Activated naive CD4-positive, alpha-beta T cell treated with anti-CD3 and anti-CD28 coated beads, Interleukin-2, amount 50 U/mL, for 24 hours (primary cell): ENCODE measurements around the gene GPRC5C.
"Not testable (repeated sequence)": the region's sequence is repeated elsewhere in the genome, so short reads cannot be mapped to it uniquely, and the experiment has no call there.

Experiments
- H3K27ac Mint-ChIP-seq: one replicate; pipeline ENCODE4 v1.8.0; 2021; ENCODE audit warnings: mild to moderate bottlenecking, mixed read lengths
- H3K27me3 Mint-ChIP-seq: one replicate; pipeline ENCODE4 v1.8.0; 2021; ENCODE audit warnings: mixed read lengths
- H3K36me3 Mint-ChIP-seq: one replicate; pipeline ENCODE4 v1.8.0; 2021; ENCODE audit warnings: mixed read lengths
- H3K4me1 Mint-ChIP-seq: one replicate; pipeline ENCODE4 v1.8.0; 2021; ENCODE audit warnings: mixed read lengths
- H3K4me3 Mint-ChIP-seq: one replicate; pipeline ENCODE4 v1.8.0; 2021; ENCODE audit warnings: mild to moderate bottlenecking, mixed read lengths
- H3K9me3 Mint-ChIP-seq: one replicate; pipeline ENCODE4 v1.8.0; 2021; ENCODE audit warnings: mixed read lengths

The GPRC5C gene

DNA sequence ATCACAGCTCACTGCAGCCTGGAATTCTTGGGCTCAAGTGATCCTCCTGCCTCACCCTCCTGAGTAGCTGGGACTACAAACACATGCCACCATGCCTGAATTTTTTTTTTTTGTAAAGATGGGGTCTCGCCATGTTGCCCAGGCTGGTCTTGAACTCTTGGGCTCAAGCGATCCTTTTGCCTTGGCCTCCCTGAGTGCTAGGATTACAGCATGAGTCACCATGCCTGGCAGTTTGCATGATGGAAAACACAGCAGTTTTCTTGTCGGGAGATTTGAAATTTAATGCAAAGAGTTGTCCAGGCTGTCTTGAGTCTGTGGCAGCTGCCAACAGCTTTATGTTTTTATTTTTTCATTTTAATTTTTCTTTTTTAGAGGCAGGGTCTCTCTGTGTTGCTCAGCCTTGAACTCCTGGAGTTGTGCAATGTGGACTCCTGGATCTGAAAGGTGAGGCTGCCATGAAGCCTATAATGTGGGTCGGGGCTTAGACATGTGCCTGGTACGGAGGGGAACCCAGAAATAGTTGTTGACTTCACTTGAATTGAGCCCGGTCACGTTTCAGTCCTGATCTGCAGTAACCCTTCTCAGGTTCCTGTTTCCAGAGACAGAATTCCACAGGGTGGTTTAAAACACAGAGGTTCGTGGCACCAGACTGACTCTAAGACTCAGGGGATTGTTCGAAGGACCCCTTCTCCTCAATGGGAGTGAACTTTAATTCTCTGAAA lies 53.3 kb downstream of the GPRC5C start:
- H3K36me3 Mint-ChIP-seq = peaks cover 3% of the 10 kb centered on the region

GRCh38 chr17:74485841-74486240 lies 54.0 kb downstream of the GPRC5C start:
- Mint-ChIP-seq H3K27me3 (no peaks in the 10 kb centered on the region), H3K9me3 (no peaks in the 10 kb centered on the region), H3K4me3 (no peak overlapping the region), H3K36me3 (peaks cover 3% of the 10 kb centered on the region), H3K27ac (no peak overlapping the region), H3K4me1 (peaks cover 3% of the 10 kb centered on the region)

More for the DNA sequence above, 53.3 kb downstream of the GPRC5C start:
- H3K4me3 Mint-ChIP-seq = no peak overlapping the region
- no peaks in the 10 kb centered on the region for H3K27me3 Mint-ChIP-seq
- no peak overlapping the region for H3K27ac Mint-ChIP-seq
- H3K4me1 Mint-ChIP-seq = peaks cover 8% of the 10 kb centered on the region
- no peaks in the 10 kb centered on the region for H3K9me3 Mint-ChIP-seq

- H3K27me3 Mint-ChIP-seq, H3K36me3 Mint-ChIP-seq, H3K9me3 Mint-ChIP-seq, H3K4me1 Mint-ChIP-seq, H3K4me3 Mint-ChIP-seq, H3K27ac Mint-ChIP-seq: not testable (repeated sequence)
Measured at GRCh38 chr17:74488276-74488675, 56.4 kb downstream of the GPRC5C start.

DNA sequence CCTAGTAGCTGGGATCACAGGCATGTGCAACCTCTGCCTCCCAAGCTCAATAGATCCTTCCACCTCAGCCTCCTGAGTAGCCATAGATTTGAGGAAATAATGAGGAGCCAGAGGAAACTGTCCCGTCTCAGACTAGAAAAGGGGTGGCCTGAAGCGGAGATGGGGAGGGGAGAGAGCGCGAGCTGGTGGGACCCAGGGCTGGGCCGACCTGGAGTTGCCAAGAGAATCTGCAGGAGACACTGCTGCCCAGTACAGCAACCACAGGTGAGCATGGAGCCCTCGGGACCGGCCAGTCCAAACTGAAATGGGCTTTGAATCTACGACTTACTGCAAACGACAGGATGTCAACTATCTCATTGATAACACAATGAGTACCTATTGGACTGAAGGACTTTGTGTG lies 58.8 kb downstream of the GPRC5C start:
- no peaks in the 10 kb centered on the region for H3K4me1 Mint-ChIP-seq
- H3K9me3 Mint-ChIP-seq = no peaks in the 10 kb centered on the region
- peaks cover 3% of the 10 kb centered on the region for H3K36me3 Mint-ChIP-seq
- H3K27ac Mint-ChIP-seq = no peak overlapping the region
- no peak overlapping the region for H3K4me3 Mint-ChIP-seq
- H3K27me3 Mint-ChIP-seq = no peaks in the 10 kb centered on the region

DNA sequence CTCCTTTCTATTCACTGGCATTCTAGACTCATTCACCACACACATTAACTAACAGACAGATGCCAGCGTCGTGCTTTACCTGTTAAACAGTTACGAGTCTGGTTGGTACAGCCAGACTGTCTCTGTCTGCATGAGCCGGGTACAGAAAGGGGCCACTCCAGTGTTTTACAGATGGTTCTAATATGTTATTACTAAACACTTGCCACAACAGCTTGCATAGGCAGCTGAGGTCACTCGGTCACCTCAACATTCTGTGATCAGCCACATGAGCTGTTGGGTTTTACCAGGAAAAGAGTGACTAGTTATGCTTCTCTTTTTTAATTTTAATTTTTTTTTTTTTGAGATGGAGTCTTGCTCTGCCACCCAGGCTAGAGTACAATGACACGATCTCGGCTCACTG lies 59.7 kb downstream of the GPRC5C start:
- Mint-ChIP-seq H3K36me3 (peaks cover 3% of the 10 kb centered on the region), H3K27ac (no peak overlapping the region), H3K4me3 (no peak overlapping the region), H3K27me3 (no peaks in the 10 kb centered on the region), H3K9me3 (no peaks in the 10 kb centered on the region), H3K4me1 (no peaks in the 10 kb centered on the region)

DNA sequence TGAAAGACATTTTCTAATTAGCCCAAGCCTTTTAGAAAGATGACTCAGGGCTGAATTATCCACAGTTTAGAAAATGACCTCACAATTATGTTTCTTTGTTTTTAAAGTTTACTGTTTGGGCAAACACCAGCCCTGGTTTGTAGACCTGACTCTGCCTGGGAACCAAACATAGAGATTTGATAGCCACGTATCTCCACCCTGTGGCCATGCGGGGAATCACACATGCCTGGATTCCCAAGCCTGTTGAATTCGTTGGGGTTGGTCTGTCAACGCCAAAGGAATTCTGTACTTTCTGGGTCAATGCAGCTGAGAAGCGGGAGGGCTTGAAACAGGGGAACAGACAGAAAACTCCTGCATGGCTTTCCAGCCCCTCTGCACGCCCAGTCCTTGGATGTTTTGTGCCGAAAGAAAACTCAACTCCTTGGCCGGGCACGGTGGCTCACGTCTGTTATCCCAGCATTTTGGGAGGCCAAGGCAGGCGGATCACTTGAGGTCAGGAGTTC lies 61.5 kb downstream of the GPRC5C start:
- H3K27me3 Mint-ChIP-seq = no peaks in the 10 kb centered on the region
- H3K9me3 Mint-ChIP-seq = no peaks in the 10 kb centered on the region
- H3K36me3 Mint-ChIP-seq = peaks cover 3% of the 10 kb centered on the region
- no peak overlapping the region for H3K4me3 Mint-ChIP-seq
- no peak overlapping the region for H3K27ac Mint-ChIP-seq
- H3K4me1 Mint-ChIP-seq = no peaks in the 10 kb centered on the region
